Epithelial cell of prostate (primary cell): ENCODE results near the gene LRRC42.
"Not testable (repeated sequence)": the region's sequence is repeated elsewhere in the genome, so short reads cannot be mapped to it uniquely, and the experiment has no call there.

Source experiments
- DNase-seq: peaks from one replicate; pipeline ENCODE4 v3.0.0-alpha.2; 2011; ENCODE audit warnings: low read depth, low spot score
- H3K27ac ChIP-seq: fragments of 450-650 bp; 2 replicates; pipeline ENCODE4 v1.5.1; 2017; ENCODE audit warnings: mild to moderate bottlenecking

LRRC42 gene

DNA sequence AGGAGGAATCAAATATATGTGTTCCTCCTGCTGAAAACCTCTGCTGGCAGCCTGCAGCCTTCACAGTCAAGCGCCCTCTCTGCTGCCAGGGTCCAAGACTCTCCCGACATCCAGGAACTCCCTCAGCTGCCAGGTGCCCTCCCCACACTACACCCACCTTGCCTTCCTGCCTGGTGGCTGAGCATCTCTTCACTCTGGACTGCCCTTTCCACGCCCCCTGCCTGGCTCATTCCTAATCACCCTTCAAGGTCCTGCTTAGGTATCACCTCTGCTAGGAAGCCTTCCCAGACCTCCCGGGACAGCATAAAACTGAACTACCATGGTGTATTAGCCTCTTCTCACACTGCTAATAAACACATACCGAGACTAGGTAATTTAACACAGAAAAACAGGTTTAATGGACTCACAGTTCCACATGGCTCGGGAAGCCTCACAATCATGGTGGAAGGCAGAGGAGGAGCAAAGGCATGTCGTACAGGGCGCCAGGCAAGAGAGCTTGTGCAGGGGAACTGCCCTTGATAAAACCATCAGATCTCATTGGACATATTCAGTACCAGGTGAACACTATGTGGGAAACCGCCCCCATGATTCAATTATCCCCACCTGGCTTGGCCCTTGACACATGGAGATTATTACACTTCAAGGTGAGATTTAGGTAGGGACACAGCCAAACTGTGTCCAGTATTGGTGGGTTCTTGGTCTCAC is 56.5 kb downstream of the LRRC42 start:
- DNase-seq = no peak
- H3K27ac ChIP-seq = no peak overlapping the region

- peak; percentile 44 for DNase-seq
Observed at GRCh38 chr1:54003249-54003646, 57.1 kb downstream of the LRRC42 start.

GRCh38 chr1:54003750-54004480 is 57.8 kb downstream of the LRRC42 start:
- DNase-seq, H3K27ac ChIP-seq: not testable (repeated sequence)

More at GRCh38 chr1:54003249-54003646, 57.1 kb downstream of the LRRC42 start:
- no peak overlapping the region for H3K27ac ChIP-seq

DNA sequence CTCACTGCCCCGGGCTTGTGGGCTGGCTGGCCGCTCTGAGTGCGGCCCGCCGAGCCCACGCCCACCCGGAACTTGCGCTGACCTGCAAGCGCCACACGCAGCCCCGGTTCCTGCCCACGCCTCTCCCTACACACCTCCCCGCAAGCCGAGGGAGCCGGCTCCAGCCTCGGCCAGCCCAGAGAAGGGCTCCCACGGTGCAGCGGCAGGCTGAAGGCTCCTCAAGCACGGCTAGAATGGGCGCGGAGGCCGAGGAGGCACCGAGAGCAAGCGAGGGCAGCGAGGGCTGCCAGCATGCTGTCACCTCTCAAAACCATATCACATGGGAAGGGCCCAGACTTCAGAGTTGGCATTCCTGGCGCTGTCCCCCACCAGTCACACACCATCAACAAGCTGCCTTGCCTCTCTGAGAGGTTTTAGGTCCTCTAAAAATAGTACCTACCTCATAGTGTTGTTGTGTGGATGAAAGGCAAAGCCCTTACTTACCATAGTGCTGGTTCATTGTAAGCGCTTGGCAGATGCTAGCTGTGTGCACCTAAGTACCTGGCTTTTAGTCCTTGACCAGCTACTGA is 58.4 kb downstream of the LRRC42 start:
- H3K27ac ChIP-seq = no peak overlapping the region
- no peak for DNase-seq

DNA sequence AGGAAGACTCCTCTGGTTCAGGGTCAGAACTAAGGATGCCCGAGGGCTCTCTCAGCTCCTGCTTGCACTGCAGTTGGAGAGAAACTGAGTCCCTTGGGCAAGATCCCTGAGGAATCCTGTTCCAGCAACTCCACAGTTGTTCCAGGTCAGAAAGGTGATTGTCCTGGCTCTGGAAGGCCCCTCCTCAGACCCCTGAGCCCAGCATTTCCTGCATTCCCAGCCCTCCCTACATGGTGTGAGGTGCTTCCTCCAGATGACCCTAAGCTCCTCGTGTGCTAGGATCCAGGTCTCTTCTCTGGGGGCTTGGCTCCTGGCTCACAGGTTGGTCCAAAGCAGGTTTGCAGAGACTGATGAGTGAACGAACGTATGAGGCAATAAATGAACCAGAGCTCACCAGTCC is 60.4 kb downstream of the LRRC42 start:
- H3K27ac ChIP-seq = no peak overlapping the region
- DNase-seq = no peak

- no peak overlapping the region for H3K27ac ChIP-seq
- no peak for DNase-seq
Observed at GRCh38 chr1:54007613-54008012, 61.5 kb downstream of the LRRC42 start.

DNA sequence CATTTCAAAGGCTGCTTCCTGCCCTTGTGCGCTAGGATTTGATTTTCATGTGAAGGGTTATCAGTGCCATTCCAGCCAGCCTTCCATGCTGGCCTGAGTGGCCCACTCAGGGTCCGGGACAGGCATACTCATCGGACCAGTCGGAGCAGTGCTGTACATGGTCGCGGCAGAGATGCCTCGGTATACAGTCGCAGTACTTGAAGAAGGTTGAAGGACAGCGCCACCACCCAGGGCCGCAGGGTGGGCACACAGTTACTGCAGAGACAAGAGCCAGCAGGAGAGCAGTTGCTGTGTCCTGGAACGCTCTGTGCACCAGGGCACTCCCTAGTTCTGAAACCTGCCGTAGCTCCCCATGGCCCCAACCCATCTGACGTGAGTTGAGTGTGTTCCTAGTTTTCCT is 62.7 kb downstream of the LRRC42 start:
- H3K27ac ChIP-seq = no peak overlapping the region
- DNase-seq = no peak

GRCh38 chr1:54009406-54009805 is 63.3 kb downstream of the LRRC42 start:
- H3K27ac ChIP-seq = no peak overlapping the region
- no peak for DNase-seq

DNA sequence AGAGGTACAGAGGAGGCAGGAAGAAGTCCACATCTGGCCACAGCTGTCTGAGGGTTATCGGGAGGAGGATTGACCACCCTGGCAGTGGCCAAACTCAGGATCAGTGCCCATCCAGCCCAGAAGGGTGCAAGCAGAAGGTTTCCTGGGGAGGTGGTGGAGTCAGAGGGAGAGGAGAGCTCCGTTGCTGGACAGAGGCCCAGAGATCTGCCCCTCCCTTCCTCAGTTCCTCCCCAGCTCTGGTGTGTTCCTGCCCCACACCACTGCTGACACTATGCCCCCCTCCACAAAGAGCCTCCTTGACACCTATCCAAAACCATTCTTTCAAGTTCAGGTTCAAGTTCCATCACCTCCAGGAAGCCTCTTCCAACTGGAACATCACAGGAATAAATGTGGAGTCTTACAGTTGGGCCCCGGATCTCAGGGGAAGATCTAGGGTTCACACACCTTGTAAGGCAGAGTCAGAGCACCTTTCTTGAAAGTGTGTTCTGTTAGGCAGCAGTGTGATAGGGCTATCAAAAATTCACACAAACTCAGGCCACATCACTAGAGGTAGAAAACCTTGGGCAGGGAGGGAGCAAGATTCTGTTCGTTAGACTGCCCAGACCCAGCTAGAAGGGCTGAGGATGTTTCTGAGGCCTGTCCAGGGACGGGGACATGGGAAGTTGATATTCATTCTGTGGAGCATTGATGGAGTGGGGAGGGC is 64.4 kb downstream of the LRRC42 start:
- H3K27ac ChIP-seq = no peak overlapping the region
- no peak for DNase-seq

GRCh38 chr1:54011316-54012007 is 65.3 kb downstream of the LRRC42 start:
- no peak overlapping the region for H3K27ac ChIP-seq
- DNase-seq = no peak

DNA sequence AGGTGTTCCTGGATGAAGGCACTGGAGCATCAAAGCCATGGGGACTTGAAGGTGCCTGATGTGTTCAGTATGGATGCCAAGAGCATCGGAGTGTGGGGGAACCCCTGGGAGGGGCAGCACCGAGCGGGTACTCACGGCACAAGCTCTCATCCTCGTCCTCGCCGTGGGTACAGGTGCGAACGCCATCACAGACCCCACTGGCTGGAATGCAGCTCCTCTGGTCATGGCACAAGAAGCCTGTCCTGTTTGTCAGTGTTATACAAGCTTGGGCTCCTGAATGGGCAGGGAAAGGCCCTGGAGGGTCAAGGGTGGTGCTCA is 65.8 kb downstream of the LRRC42 start:
- DNase-seq = no peak

DNA sequence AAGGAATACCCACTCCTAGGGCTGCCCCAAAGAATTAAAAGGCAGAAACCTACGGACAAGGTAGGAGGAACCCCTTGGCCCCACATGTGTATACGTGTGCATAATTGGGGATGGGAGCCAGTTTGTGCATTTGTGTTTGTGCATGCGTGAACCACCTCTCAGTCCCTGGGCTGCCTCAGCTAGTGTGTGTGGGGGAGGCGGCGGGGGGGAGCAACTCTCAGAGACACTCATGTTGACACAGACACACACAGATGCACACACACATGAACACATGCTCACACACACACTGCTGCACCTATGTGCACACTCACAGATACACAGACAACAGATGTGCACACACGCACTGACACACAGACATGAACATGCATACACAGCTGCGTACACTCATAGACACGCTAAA is 66.7 kb downstream of the LRRC42 start:
- no peak for DNase-seq
- no peak overlapping the region for H3K27ac ChIP-seq

More for the DNA sequence above, 65.8 kb downstream of the LRRC42 start:
- H3K27ac ChIP-seq = no peak overlapping the region

- H3K27ac ChIP-seq = no peak overlapping the region
- DNase-seq = no peak
Observed at GRCh38 chr1:54013393-54014008, 67.4 kb downstream of the LRRC42 start.

DNA sequence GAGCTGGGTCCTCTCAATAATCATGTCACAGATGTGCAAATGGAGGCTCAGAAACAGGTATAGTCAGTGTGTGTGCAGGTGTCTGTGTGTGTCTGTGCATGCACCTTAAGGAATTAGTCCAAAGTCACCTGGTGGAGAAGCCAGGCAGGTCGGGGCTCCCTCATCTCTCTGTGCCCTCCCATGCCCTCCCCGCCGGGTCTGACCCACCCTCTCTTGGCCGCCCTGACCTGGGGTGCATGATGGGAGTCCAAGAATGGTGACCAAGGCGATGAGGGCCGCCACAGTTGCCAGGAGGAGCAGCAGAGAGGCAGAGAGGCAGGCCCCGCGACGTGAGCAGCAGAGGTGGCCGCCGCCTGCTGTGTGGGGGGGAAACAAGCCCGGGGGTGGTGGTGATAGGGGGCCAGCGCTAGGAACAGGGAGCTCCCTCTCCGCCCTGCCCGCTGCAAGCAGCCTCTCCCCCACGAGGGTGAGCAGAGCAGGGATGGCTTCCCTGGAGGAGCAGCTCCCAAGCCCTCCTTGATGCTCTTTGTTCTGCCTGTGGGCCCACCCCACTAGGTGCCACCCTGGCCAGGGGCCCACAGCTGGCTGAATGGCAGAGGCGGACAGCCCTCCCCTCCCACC is 68.0 kb downstream of the LRRC42 start:
- no peak overlapping the region for H3K27ac ChIP-seq
- no peak for DNase-seq

DNA sequence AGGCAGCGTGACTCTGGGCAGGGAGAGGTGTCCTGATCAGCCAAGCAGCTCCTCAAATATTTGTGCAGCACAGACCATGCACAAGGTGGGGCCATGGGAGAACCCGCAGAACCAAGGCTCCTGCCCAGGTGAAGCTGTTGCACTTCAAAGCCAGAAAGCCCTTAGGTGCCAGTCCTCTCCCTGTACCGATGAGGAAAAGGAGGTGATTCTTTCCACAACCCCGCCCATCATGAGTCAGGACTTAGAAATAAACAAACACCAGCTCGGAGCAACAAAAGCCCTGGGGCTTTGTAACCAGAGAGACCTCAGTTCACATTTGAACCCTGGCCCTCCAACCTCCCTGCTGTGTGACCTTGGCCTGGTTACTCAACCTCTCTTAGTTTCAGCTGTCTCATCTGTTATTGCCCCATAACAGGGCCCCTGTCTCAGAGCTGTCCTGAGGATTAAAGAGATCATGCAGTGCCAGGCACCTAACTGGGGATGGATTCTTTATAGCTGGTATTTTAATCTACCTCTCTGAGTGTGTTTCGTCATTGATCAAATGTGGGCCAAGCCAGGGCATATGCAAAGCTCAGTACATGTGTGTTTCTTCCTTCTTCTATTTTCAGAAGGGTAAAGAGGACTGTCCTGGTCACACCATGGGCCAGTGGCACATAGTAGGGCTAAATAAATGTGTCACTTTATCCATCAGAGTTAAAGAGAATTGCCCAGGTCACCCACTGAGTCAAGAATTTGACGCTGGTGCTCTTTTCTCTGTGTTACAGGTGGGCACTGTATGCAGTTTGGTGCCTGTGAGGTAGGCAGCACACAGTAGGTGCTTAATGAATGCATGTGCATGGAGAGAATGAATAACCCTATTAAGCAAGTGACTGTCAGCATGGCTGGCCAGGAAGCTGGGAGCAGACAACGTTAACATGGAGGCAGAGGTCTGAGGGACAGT is 70.5 kb downstream of the LRRC42 start:
- peak overlapping the region; percentile 54 for H3K27ac ChIP-seq
- peak; percentile 80 for DNase-seq
